Vagina (tissue), 2 donors: ENCODE data around the gene ABLIM2. TPM values are rescaled to one million over a fixed set of nuclear protein-coding genes. Genes with fewer than 3 reads are reported as not detected.
"Not testable (repeated sequence)": the region's sequence is repeated elsewhere in the genome, so short reads cannot be mapped to it uniquely, and the experiment has no call there.

Experiments
- DNase-seq, 2 donors: peaks; one replicate each; pipeline ENCODE4 v3.0.0-alpha.2; 2017; ENCODE audit errors: extremely low spot score in 2 of 2
- H3K27ac ChIP-seq: fragments of 200-600 bp; sonication (generic); one replicate; pipeline ENCODE4 v1.5.1; 2019
- H3K27me3 ChIP-seq: fragments of 200-600 bp; sonication (generic); one replicate; pipeline ENCODE4 v1.5.1; 2019
- H3K36me3 ChIP-seq, 2 donors: fragments of 200-600 bp; sonication (generic); one replicate each; pipeline ENCODE4 v1.5.1; 2017 to 2019
- H3K4me1 ChIP-seq: fragments of 200-600 bp; sonication (generic); one replicate; pipeline ENCODE4 v1.5.1; 2019
- H3K4me3 ChIP-seq, 2 donors: fragments of 200-600 bp; sonication (generic); 1 replicate in 1 of 2; 2 replicates in 1 of 2; pipeline ENCODE4 v1.5.1; 2016 to 2019
- H3K9me3 ChIP-seq: fragments of 200-600 bp; sonication (generic); one replicate; pipeline ENCODE4 v1.5.1; 2019
- POLR2A ChIP-seq, 2 donors: fragments of 450-650 bp; IDR thresholded peaks; one replicate each; pipeline ENCODE4 v1.6.1; 2017; ENCODE audit warnings: antibody characterized with exemption in 2 of 2, mild to moderate bottlenecking in 2 of 2, moderate library complexity in 2 of 2
- POLR2AphosphoS5 ChIP-seq, 2 donors: sonication (generic); formaldehyde crosslinking; IDR thresholded peaks; one replicate each; pipeline ENCODE4 v1.9.0; 2017; ENCODE audit warnings: antibody characterized with exemption in 2 of 2, mild to moderate bottlenecking in 2 of 2, low read depth in 1 of 2; ENCODE audit not compliant: insufficient read depth in 1 of 2
- intact Hi-C: fragments of 100-400 bp; cut with DNase I; formaldehyde crosslinking; loops from one replicate; pipeline ENCODE4 v1.15.1; 2023
- total RNA-seq: library from RNA; depleted of rRNA; stranded (reverse); fragments of >200 nt; gene quantifications from one replicate; pipeline ENCODE4 v1.2.3, GENCODE V29; 2016
- TF ChIP-seq, protein P1 (sequence below), 3 experiments: fragments of 450-650 bp in 2 of 3; fragments of 200-600 bp in 1 of 3; sonication (generic) in 1 of 3; IDR thresholded peaks; one replicate each; pipeline ENCODE4 v1.5.1; 2017 to 2019; ENCODE audit warnings: antibody characterized with exemption in 3 of 3, mild to moderate bottlenecking in 2 of 3, moderate library complexity in 2 of 3

The ABLIM2 gene
- total RNA-seq, 1 donor from 2014 or later = 15.5 TPM

DNA sequence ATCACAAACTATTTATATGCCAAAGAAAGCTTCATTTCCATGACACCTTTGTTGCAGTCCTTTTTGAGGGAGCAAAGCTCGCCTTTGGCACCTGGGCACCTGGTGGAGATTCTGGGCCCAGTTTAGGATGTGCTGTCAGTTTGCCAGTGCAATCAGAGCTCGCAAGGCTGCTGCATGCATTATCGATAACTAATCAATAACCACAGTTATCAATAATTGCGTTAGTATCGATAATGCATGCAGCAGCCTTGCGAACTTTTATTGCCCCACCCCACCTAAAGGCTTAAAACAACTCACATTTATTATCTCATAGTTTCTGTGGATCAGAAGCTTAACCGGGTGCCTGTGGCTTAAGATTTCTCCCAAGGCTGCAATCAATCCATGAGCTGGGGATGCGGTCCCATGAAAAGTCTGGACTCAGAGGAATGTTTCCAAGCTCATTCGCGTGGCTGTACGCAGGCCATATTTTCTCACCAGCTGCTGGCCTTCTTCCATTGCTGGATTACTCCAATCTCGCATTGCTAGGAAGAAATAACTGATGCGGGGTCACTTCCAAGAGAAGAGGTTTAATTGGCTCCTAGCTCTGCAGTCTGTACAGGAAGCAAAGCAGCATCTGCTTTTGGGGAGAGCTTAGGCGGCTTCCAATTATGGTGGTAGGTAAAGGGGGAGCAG lies 212.8 kb downstream of the ABLIM2 start:
- no peak overlapping the region for H3K27ac ChIP-seq
- no peaks in the 10 kb centered on the region for H3K27me3 ChIP-seq
- no peaks in the 10 kb centered on the region for H3K36me3 ChIP-seq
- no peak for TF ChIP-seq POLR2AphosphoS5 (IDR thresholded peaks at IDR 0.05; ENCODE audit: insufficient read depth in 1 of 2, low read depth in 1 of 2)
- TF ChIP-seq, protein P1, sequence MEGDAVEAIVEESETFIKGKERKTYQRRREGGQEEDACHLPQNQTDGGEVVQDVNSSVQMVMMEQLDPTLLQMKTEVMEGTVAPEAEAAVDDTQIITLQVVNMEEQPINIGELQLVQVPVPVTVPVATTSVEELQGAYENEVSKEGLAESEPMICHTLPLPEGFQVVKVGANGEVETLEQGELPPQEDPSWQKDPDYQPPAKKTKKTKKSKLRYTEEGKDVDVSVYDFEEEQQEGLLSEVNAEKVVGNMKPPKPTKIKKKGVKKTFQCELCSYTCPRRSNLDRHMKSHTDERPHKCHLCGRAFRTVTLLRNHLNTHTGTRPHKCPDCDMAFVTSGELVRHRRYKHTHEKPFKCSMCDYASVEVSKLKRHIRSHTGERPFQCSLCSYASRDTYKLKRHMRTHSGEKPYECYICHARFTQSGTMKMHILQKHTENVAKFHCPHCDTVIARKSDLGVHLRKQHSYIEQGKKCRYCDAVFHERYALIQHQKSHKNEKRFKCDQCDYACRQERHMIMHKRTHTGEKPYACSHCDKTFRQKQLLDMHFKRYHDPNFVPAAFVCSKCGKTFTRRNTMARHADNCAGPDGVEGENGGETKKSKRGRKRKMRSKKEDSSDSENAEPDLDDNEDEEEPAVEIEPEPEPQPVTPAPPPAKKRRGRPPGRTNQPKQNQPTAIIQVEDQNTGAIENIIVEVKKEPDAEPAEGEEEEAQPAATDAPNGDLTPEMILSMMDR (IDR thresholded peaks at IDR 0.05) = no peak
- TF ChIP-seq POLR2A (IDR thresholded peaks at IDR 0.05) = no peak
- no peaks in the 10 kb centered on the region for H3K4me1 ChIP-seq
- no peak for DNase-seq
- H3K9me3 ChIP-seq = no peaks in the 10 kb centered on the region
- no peak overlapping the region for H3K4me3 ChIP-seq
- intact Hi-C loops = no loop called here

DNA sequence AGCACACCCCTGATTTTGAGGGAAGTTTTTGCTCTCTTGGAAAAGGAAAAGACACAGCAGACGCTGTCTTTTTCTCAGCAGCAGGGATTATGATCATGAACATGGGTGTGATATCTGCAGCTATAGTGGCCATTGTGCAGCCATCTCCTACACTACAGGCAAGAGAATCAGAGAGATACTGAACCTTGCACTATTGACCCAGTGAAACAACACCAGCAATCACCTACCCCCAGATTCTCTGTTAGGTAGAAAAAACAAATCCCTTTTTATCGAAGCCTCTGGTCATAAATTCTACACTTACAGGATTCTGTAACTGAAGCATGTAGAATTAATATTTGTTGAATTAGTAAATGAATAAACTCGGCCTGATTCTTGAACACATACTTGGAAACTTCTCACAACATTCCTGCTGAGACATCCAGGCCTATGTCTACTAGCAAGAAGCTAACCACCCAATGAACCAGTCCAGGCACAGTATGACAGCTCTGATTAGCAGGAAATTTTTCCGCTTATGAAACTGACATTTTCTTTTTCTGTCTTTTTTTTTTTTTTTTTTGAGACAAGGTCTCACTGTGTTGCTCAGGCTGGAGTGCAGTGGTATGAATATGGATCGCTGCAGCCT lies 213.9 kb downstream of the ABLIM2 start:
- Histone ChIP-seq H3K27me3 (no peaks in the 10 kb centered on the region), H3K27ac (no peak overlapping the region)

DNA sequence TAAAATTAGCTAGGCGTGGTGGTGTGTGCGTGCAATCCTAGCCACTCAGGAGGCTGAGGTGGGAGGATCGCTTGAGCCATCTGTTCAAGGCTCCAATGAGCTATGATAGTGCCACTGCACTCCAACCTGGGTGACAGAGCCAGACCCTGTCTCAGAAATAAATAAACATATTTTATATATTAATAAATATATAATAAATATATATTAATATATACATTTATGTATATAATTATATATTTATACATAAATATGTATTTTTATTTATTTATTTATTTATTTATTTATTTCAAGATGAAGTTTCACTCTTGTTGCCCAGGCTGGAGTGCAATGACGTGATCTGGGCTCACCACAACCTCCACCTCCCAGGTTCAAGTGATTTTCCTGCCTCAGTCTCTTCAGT lies 214.9 kb downstream of the ABLIM2 start:
- intact Hi-C loops, DNase-seq, H3K36me3 ChIP-seq, H3K9me3 ChIP-seq, H3K4me3 ChIP-seq, H3K4me1 ChIP-seq, H3K27me3 ChIP-seq, H3K27ac ChIP-seq: not testable (repeated sequence)

More for the DNA sequence above, 213.9 kb downstream of the ABLIM2 start:
- intact Hi-C loops = no loop called here
- H3K9me3 ChIP-seq = no peaks in the 10 kb centered on the region
- no peak overlapping the region for H3K4me3 ChIP-seq
- H3K36me3 ChIP-seq = no peaks in the 10 kb centered on the region
- H3K4me1 ChIP-seq = peaks cover 8% of the 10 kb centered on the region
- TF ChIP-seq POLR2AphosphoS5 (IDR thresholded peaks at IDR 0.05; ENCODE audit: insufficient read depth in 1 of 2, low read depth in 1 of 2) (no peak), POLR2A (IDR thresholded peaks at IDR 0.05) (no peak)
- TF ChIP-seq, protein P1 (IDR thresholded peaks at IDR 0.05) = no peak
- no peak for DNase-seq

DNA sequence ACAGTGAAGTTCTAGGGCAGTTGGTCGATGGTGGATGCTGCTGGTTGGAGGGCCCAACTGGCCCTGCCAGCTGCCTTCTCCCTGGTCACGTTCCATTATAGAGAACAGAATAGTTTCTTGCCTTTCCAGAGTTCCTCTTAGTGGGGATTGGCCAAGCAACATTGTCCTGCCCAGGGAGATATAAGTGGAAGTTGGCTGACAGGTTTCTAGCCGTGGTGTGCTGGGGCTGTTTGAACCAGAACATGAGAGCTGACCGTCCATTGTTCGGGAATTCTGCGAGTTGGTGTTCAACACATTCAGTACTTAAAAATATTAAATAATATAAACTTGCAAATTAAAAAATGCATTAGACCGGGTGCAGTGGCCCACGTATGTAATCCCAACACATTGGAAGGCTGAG lies 215.4 kb downstream of the ABLIM2 start:
- no peak for TF ChIP-seq POLR2AphosphoS5 (IDR thresholded peaks at IDR 0.05; ENCODE audit: insufficient read depth in 1 of 2, low read depth in 1 of 2)
- no peak for TF ChIP-seq POLR2A (IDR thresholded peaks at IDR 0.05)
- Histone ChIP-seq H3K27ac (no peak overlapping the region), H3K9me3 (no peaks in the 10 kb centered on the region), H3K4me3 (no peak overlapping the region), H3K27me3 (no peaks in the 10 kb centered on the region), H3K36me3 (no peaks in the 10 kb centered on the region), H3K4me1 (peaks cover 12% of the 10 kb centered on the region)
- DNase-seq = no peak
- intact Hi-C loops = no loop called here

DNA sequence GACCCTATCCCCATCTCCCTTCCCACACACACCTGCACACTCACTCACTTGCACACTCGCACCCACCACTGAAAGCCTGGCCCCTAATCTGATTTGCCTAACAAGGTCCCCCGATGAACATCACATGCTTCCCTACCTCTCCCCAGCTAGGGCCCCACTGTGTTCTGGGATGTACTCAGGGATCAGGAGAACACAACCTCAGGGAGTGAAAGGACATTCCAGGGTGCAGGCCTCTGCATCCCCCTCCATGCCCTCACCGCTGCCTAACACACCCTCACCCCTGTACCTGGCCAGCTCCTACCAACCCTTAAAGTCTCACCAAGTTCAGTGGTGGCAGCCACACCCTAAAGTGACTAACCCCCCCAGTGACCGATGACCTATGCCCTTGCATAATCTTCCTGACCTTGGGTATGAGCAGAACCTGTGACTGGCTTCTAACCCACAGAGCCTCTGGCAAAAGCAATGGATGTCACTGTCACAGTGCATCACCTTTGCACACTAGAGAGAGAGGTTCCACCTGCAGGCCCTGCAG lies 216.6 kb downstream of the ABLIM2 start:
- TF ChIP-seq POLR2AphosphoS5 (IDR thresholded peaks at IDR 0.05; ENCODE audit: insufficient read depth in 1 of 2, low read depth in 1 of 2) (no peak), POLR2A (IDR thresholded peaks at IDR 0.05) (no peak)
- TF ChIP-seq, protein P1 (IDR thresholded peaks at IDR 0.05) = no peak
- intact Hi-C loops = no loop called here
- peaks cover 13% of the 10 kb centered on the region for H3K4me1 ChIP-seq
- no peak for DNase-seq
- no peaks in the 10 kb centered on the region for H3K9me3 ChIP-seq
- H3K27me3 ChIP-seq = no peaks in the 10 kb centered on the region
- no peak overlapping the region for H3K27ac ChIP-seq
- no peaks in the 10 kb centered on the region for H3K36me3 ChIP-seq
- H3K4me3 ChIP-seq = no peak overlapping the region
